SW480 (cell line): ENCODE results near the gene UBE2J2.
A peak's percentile ranks its signal among the peaks of the same experiment; 100 is the strongest.

Experiments
- DNase-seq: peaks from one replicate; pipeline ENCODE4 v3.0.0-alpha.2; 2016; ENCODE audit warnings: low spot score

Gene UBE2J2

DNA sequence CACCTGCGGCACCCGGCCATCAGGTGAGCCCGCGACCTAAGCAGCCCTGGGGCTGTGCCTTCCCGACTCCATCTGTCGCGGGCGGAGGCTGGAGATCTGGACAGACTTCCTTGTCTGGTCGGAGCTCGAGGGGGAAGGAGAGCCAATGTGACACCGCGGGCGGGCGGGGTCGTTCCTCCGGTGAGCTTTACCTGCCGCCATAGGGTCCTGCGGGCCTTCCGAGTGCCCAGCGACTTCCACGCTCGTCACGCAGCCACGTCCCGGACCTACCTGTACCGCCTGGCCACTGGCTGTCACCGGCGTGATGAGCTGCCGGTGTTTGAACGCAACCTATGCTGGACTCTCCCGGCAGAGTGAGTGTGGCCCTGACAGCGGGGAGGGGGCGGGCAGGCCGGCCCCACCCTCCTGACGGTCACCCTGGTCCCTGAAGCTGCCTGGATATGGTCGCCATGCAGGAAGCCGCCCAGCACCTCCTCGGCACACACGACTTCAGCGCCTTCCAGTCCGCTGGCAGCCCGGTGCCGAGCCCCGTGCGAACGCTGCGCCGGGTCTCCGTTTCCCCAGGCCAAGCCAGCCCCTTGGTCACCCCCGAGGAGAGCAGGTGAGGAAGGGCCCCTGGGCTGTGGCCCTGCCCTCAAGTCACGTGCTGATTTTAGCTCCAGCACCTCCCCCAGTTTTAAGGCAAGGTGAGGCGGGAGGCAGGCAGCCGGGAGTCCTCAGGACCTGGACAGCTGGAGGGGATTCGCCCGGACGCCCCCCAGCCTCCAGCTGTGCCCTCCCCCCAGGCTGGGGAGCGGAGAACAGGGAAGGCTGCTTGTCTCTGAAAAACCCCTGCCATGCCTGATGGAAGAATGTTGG lies 35.8 kb upstream of the UBE2J2 start:
- DNase-seq, result peak; percentile 31

DNA sequence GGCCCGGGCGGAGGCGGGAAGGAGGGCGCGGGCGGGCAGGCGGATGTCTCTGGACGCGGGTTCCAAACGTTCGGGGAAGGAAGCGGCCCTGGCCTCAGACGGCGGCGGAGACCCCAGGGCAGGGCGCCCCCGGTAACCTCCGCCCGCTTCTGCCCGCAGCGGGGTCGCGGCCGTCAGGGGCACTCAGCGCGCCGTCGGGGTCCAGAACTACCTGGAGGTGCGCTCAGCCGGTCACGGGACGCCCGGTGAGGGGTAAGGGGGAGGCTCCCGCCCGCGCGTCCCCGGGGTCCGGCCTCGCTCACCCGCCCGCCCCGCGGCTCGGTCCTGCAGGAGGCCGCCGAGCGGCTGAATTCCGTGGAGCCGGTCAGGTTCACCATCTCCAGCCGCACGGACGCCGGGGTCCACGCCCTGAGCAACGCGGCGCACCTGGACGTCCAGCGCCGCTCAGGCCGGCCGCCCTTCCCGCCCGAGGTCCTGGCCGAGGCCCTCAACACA lies 35.1 kb upstream of the UBE2J2 start:
- DNase-seq, result no peak

DNA sequence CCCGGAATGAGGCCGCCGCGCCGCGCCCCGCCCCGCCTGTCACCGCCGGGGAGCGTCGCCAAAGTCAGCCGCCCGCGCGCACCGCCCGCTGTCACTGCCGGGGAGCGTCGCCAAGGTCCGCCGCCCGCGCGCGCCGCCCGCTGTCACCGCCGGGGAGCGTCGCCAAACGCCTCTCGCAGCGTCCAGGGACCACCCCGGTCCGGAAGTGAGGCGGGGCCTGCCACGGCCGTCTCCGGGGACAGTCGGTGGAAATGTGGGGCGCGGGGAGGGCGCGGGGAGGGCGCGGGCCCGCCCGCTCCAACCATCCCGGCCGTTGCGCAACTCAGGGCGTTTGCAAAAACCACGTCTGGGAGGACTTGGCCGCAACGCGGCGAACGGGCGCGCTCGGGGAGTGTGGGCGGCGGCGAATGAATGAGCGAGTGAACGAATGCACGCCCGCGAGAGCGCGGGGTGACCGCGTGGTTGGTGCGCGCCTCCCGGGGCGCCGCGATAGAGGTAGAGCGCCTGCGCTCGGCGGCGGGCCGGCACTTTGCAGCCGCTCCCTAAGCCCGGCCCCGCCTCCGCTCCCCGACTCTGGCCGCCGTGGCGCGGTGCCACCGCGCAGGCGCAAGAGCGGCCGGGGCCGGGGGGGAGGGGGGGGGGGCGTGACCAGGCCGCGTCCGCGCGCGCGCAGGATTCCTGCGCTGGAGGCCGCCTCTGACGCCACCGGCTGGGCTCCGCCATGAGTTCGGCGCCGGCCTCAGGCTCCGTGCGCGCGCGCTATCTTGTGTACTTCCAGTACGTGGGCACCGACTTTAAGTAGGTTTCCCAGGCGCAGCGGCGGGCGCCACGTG lies 34.5 kb upstream of the UBE2J2 start, which contains the start of the genes ACAP3 and PUSL1:
Gene ACAP3, minus strand, starts transcription at position 8 of the 833 bp plus-strand sequence. CDS start 115 bp downstream, outside the sequence.
Gene PUSL1, plus strand, starts transcription at position 675 of the 833 bp plus-strand sequence. Its CDS starts 47 bp downstream, at position 722.
- DNase-seq, result peak; percentile 91

DNA sequence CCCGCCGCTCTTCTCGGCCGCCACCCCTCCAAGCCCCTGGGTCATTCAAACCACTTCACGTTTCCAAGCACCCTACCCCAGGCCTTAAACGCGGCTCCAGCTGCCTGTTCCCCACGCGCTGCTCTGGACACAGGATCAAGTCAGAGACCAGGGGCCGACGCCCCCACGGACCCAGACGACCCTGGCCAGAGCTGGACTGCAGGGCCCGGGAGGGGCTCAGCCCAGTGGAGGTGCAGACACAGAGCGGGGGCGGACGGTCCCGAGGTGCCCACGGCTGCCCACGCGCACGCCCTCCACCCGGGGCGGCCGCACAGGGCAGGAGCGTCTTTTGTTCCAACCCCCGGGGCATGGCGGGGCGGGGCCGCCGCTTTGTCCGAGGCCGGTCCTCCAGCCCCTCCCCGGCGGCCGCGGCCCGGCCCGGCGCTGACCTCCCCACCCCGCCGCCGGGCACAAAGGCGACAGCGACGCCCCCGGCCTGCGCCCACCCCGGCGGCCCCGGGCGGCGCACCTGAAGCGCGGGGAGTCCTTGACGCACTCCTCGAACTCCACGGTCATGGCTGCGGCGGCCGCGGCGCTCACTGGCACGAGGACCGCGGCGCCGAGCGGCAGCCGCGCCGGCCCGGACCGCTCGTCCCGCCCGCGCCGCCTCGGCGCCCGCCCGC lies 33.7 kb upstream of the UBE2J2 start:
- DNase-seq, result no peak

- no peak for DNase-seq
Observed at GRCh38 chr1:1306661-1307260, 33.1 kb upstream of the UBE2J2 start.

- peak; percentile 56 for DNase-seq
Observed at GRCh38 chr1:1306070-1306660, 32.5 kb upstream of the UBE2J2 start.

DNA sequence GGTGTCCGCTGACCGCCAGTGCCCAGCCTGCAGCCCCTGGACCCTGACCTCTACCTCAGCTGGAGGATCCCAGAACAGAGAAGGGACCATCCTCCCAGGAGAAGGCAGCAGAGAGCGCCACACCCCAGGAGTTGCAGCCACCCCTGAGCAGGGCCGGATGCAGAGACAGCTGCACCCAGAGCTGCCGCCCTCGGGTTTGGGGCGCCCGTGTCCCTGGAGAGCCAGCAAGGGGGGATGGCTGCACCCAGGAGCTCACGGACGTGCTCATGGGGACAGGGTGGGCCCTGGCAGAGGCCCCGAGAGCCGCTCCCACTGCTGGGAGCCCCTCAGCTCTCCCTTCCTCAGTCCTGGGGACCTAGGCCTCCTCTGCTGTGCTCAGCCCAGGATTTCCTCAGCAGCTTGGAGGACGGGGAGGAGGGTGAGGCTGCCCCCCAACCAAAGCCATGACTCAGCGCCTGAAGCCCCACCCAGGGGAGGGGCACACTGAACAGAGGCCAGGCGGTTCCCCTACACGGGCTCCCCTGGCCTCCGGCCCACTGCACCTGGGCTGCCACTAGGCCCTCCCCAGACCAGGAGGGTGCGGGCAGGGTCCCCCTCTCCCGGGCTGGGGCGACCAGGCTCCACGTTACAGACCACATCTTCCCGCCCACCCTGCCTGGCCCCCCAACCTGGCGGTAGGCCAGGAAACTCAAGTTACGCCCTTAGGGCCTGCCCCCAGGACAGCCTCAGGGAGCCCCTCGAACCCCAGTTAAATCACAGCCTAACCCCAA lies 31.8 kb upstream of the UBE2J2 start:
- DNase-seq, result peak; percentile 83

DNA sequence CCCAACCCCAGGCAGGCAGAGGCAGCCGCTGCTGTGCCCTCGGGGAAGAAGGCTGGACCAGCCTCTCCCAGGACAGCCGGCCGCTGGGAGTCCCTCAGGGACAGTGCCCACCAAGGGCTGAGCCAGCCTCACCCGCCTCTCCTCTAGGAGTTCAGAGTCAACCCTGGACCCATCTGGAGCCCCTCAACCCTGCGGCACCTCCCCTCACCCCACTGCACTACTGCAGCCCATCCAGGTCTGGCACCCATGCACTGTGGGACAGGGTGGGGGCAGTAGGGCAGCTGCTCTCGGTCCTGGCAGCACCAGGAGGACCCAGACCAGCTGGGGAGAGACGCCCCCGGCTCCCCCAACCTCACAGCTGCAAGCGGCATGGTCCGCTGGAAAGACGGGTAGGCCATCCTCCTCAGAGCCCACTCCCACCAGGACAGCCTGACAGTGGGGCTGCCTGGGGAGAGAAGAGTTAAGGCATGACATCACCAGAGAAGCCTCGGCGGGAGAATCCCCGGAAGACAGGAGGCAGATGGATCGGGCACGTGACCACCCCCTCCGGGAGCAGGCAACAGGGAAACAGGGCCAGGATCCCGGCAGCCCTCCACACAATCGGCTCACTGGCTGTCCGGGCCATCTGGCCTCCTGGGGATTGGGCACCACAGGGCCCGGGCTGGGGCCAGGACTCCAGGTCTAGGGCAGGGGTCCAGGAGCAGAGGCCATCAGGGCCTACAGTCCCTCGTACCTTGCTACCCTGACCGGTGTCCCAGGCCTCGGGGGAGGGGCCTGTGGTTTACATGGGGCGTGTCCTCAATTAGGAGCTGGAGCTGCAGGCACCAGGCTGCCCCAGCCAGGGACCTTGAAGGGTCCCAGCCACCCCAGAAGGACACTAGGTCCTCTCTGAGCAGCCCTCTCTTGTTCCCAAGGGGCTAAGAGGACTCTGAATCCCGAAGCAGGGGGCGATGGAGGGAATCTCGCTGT lies 31.0 kb upstream of the UBE2J2 start:
- peak; percentile 79 for DNase-seq

DNA sequence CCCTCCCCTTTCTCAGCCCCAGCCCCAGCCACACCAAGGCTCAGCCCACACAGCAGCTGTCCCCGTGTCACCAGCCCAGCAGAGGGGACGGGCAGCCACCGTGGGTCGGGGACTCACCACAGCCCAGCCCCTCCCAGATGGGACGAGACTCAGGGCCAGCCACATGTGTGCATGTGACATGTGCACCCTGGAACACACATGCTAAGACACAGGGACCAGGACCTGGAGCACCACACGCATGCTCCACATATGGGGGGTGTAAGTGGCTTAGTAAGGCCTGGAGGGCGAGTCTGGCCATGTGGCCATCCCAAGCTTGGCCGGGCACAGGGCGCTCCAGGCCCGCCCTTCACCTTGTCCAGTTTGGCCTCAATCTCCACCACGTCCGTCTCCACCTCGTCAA lies 30.1 kb upstream of the UBE2J2 start:
- DNase-seq, result no peak

DNA sequence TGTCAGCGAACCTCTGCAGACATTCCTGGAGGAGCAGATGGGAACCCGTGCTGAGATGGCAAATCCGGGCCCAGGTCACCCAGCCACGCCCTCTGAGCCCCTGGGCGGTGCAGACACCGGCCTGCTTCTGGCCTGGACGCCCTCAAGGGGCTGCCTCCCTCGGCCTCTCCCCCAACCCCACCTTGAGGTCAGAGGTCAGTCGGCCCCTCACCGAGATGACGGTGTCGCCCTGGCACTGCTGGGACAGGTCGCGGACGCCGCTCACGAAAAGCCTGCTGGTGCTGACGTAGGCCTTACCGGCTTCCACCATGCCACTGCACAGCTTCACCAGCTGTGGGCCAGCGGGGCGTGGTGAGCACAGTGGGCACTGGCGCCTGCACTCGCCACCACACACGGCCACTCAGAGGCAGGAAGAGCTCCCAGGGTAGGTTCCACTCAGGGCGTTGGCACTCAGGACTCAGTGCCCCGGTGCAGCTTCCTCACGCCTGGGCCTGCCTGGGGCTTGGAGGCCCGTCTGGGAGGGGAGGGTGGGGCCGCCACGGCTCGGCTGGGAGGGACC lies 29.4 kb upstream of the UBE2J2 start:
- no peak for DNase-seq

GRCh38 chr1:1302006-1302430 lies 28.4 kb upstream of the UBE2J2 start:
- DNase-seq, result no peak

DNA sequence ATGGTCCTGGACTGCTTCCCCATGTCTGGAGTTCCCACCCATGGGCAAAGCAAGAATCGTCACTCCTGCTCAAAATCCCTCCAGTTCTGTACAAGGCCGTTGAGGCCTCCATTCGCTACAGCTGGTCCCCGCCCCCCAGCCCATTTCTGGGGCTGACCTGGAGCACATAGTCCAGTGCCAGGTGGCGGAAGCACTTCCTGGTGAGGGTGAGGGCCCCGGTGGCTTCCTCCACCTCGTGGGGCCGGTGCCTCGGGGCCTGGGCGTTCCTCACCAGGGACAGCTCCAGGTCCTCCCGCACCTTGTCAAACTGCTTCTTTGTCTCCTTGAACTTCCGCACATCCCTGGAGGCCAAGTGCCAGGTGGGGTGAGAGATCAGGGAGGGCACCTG lies 26.7 kb upstream of the UBE2J2 start:
- DNase-seq, result no peak

- DNase-seq, result peak; percentile 59
Observed at GRCh38 chr1:1299686-1300351, 26.2 kb upstream of the UBE2J2 start.

- peak; percentile 72 for DNase-seq
Observed at GRCh38 chr1:1298861-1299685, 25.4 kb upstream of the UBE2J2 start.

DNA sequence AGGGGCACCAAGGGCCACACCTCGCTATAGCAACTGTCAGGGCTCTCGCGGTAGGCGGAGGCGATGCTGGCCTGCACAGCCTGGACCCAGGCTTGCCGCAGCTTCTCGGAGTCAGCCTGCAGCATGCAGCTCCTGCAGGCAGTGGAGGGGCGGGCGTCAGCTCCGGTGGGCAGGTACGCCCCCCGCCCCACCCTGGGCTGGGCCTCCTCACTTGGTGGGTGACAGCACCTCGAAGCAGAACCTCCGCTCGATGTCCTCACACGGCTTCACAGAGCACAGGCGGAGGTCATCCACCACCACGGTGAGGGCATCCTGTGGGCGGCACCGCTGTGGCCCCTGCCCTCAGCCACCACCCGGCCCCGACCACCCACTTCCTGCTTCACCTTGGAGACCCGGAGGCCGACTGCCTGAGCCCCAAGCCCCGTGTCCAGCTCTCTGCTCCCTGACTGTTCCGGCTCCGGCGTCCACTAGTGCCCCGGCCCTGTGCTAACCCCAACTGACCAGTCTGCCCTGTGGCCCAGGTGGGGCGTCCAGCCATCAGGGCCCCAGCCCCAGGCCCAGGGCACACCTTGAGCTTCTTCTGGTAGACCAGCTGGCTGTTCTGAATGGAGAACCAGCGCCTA lies 24.3 kb upstream of the UBE2J2 start:
- DNase-seq, result no peak

DNA sequence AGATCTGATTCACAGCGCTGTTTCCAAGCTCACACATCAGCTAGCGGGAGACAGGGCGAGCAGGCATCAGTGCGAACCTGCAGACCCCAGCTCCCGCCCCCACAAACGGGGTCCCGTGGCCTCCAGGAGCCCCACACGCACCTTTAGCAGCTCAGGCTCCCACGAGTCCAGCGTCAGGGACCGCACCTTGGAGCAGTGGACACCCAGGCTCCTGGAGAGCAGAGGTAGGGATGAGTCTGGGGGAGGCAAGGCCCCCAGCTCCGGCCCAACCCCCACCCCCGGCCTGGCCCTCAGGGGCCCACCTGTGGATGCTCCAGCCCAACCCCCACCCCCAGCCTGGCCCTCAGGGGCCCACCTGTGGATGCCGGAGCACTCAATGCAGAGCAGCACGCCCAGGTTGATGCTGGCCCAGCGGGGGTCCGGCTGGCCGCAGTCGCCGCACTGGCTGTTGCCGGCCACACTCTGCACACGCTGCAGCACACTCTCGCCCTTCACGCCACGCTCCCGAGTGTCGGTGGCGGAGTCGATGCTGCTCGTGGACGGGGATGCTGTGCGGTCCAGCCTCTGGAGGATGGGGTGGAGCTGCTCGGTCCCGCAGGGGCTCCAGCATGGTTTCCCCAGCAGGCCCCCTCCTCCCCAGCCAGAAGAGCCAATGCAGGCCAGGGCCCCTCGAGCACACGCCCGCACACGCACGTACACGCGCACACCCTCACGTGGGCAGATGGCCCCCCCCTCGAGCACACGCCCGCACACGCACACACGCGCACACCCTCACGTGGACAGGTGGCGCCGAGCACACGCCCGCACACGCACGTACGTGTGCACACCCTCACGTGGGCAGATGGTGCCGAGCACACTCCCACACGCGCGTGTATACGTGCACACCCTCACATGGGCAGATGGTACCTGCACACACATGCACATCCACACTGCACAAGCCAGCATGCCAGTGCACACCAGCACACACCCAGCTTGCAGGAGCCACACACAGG lies 22.7 kb upstream of the UBE2J2 start:
- DNase-seq, result no peak
